Measurements from ENCODE around the gene PRKCE.
"Not testable (repeated sequence)": the region's sequence is repeated elsewhere in the genome, so short reads cannot be mapped to it uniquely, and the experiment has no call there.

Gene PRKCE

DNA sequence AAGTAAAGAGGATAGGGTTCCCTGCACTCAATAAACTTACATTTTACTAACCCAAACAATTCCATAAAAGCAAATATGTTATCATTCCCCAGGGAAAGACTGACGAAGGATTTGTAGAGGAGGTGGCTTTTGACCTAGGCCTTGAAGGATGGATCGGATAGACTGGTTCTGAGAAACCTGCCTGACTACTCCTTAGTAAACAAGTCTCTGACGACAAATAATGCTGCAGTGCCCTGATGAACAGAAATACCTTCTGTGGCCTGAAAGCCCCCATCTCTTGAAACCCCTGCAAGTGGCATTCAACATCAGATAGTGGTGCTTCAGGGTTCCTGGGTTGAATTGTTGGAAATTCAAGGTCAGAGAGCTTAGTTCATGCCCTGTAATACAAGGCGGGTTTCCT, 19.2 kb downstream of the PRKCE start:
- no peak for DNase-seq

DNA sequence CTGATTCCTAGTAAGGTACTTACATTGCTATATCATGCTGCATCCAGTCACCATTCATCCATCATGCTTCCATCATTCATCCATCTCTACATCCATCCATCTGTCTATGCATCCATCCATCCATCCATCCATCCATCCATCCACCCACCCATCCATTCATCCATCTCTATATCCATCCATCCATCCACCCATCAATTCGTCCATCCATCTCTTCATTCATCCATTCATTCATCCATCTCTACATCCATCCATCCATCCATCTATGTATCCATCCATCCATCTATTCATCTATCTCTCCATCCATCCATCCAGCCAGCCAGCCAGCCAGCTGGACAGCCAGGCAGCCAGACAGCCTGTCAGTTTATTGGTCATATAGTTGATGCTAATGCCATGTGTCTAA, 20.7 kb downstream of the PRKCE start:
- no peak for DNase-seq

DNA sequence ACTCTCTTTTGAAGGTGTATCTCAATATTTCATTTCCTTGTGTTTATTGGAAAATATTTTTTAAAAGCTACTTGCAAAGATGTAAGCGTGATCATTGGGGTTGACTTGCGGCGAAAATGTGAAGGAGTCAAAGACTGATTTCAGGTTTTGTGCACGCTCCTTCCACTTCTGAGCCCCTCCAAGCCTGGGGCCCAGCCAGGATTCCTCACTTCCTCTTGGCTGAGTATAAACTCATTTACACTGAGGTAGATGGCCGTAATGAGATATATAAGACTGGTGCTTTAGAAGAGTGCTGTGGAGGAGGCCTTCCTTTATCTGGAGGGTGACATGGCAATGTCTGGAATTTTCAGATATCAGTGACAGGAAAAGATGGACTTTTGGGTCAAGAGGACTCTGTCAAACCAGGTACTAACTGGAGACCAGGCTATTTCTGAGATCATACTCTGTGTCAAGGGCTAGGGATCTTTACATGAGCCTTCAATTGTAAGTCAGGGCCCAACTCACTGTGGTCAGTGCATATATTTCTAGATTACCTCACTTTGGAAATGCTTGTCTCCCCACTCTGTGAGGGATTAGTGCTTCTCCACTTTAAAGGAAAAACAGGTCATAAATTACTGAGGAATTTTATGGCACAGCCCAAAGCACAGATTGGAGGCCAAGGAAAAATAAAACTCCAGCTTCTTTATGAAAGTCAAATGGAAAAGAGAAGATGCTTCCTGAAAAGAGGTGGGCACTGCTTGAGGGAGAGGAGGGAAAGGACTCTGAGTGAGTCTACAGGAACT, 22.8 kb downstream of the PRKCE start:
- DNase-seq = no peak

DNA sequence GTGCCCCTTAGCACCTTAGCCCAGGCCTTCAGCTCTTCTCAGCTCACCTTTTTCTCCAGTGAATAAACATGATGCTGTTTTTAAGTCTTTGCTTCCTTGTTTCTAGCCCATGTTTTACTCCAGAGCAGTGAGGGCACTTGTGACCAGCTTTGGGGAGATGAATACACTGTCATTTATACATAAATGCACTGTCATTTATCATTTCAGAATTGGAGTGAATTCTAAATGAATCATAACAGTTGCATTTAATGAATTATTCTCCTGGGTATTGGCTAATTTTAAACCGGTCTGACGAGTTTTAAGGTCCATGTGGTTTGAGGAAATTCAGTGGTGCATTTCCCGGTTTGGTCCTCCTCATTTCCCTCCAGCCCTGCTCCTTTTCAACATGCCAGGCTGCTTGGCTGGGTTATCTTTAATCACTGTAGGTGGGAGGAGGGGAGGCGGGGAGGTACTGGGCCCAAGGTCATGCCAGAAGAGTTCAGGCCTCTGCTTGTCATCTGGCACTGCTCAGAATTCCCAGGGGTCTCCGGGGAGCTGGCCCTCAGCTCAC, 23.9 kb downstream of the PRKCE start:
- no peak for DNase-seq

- DNase-seq = no peak
Observed at GRCh38 chr2:45676088-45676487, 24.6 kb downstream of the PRKCE start.

GRCh38 chr2:45678791-45679348, 27.4 kb downstream of the PRKCE start:
- DNase-seq = no peak

- no peak for DNase-seq
Observed at GRCh38 chr2:45680351-45680967, 29.0 kb downstream of the PRKCE start.

GRCh38 chr2:45681675-45682074, 30.2 kb downstream of the PRKCE start:
- DNase-seq = no peak

DNA sequence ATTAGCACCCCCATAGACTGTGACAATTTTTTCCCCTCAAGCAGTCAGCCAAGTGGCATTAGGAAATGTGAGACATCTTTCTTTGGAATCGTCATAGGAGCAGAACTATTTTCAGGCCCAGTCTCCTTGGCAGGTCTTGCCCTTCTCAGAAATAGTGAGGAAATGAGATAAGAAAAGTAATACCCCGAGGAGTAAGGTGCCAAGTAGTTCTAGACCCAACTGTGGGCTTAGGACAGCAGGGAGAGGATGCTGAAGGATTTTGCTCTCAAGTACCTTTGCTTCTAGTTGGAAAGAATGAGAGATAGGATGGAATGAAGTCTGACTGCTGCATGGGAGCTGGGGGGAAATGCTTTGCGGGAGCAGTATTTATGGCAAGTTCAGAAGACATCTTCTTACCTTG, 31.8 kb downstream of the PRKCE start:
- no peak for DNase-seq

DNA sequence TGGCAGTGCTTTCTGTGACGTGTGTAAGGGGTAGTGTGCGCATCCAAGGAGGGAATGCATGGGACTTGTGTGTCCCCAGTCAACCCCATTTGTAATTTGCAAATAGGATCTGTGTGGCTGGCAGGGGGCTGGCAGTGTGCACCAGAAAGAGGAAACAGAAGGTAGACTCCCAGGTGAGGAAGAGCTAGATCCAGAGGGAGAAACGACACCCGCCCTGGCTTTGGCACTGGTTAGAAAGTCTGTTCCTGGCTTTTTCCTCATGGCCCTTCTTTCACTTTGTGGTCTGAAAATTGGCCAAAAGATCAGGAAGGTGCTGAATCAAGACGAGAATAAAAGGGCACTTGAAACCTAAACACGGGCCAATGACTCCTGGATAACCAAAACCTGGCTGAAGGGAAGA, 33.3 kb downstream of the PRKCE start:
- no peak for DNase-seq

- DNase-seq = no peak
Observed at GRCh38 chr2:45685260-45685659, 33.8 kb downstream of the PRKCE start.

DNA sequence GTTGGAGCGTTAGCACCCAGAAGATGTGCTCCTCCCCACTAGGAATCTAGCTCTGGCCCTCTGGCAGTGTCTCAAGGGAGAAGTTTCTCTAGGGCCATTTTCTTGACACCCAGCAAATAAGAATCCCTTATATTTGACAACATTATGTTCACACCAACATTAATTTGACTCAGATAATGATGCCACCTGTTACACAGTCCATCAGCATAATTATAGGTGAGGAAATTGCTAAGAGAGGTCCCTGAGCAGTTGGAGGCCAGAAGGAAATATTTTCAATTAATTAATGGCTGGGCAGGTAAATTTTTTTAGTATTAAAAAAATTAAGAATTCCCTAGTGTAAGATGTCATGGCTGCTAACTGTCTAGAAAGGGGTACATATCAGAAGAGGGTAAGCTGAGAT, 36.5 kb downstream of the PRKCE start:
- DNase-seq = no peak

GRCh38 chr2:45688479-45689298, 37.2 kb downstream of the PRKCE start:
- DNase-seq = no peak

- no peak for DNase-seq
Observed at GRCh38 chr2:45690231-45690630, 38.8 kb downstream of the PRKCE start.

DNA sequence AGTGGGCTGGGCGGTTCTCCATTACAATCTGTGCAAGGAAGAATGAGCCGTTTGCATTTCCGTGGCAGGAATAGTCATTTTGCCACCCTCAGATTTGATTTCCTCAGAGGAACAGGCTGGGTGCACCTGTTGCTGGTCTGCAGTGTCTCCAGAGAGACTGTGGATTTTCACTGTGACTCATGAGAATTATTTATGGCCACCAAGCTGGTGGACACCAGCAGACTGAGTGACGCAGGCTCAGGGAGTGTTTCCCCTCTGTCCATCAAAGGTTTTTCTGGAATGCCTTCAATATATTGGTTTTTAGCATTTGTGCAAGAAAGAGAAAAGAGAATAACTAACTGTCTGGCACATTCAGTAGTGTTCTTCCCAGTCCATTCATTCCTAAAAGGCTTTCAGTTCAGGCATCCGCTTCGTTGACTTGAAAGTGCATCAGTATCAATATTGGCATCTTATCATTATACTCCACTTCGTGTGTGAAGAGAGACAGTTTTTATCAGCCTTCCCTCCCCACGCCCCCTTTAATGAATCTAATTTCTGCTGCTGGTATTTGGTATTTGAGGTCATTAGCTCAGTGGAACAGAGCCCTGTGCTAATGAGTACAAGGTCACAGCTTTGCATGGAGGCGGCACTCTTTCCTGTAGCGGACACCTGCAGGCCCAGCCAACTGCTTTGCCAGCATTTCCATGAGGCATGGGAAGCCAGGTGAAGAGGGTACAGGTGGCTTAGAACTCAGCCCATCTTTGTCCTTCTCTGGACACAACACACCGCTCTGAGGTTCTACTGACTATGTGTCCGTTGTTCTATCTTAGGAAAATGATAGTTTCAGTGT, 39.9 kb downstream of the PRKCE start:
- no peak for DNase-seq

DNA sequence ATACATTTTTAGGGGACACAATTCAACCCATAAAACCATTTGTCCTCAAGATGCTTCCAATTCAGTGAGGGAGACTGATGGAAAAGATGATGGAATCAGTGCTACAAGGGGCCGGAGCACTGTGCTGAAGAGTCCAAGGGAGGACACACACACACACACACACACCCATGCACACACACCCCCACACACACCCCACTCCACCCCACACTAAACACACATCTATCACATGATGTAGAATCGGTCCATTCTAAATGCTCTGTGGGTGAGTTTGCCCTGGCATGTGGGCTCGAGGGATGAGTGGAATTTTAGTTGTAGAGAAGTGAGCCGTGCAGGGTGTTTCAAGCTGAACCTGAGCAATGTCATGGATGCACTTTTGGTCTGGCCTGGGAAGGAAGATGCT, 41.1 kb downstream of the PRKCE start:
- no peak for DNase-seq

GRCh38 chr2:45695480-45696007, 44.1 kb downstream of the PRKCE start:
- DNase-seq = not testable (repeated sequence)

- no peak for DNase-seq
Observed at GRCh38 chr2:45696708-45697107, 45.2 kb downstream of the PRKCE start.

DNA sequence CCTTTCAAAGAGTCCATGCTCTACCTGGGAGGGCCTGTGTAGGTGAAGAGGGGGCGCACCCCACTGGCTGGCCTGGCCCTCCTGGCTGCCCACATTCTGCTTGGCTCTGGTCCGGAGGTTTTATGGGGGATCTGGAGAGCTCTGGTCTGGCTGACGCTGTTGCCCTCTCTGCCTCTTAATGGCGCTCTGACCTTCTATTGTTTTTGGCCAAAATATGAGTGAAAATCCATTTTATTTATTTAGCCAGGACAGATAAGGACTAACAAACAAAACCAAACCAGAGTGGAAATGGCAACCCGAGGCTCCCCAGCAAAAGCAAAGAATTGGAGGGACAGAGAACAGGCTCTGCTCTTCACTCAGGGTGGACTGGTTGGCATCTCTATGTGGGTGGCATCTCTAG, 45.7 kb downstream of the PRKCE start:
- no peak for DNase-seq

DNA sequence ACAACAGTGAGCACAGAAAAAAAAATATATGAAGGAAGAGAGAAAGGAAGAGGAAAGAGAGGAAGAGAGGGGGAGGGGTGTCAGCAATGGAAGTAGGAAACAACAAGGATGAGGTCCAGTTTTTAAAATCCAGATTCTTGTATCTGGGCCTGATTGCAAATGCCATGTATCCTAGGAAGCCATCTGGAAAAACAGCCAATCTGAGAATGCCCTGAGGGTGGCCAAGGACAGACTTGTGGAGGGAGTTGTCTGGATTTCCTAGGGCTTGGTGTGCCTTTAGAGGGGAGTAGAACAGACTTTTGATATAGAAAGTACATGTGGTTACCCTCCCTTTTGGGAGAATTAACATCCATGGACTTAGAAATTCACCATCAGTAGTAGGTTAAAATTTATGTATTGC, 47.1 kb downstream of the PRKCE start:
- DNase-seq = no peak

DNA sequence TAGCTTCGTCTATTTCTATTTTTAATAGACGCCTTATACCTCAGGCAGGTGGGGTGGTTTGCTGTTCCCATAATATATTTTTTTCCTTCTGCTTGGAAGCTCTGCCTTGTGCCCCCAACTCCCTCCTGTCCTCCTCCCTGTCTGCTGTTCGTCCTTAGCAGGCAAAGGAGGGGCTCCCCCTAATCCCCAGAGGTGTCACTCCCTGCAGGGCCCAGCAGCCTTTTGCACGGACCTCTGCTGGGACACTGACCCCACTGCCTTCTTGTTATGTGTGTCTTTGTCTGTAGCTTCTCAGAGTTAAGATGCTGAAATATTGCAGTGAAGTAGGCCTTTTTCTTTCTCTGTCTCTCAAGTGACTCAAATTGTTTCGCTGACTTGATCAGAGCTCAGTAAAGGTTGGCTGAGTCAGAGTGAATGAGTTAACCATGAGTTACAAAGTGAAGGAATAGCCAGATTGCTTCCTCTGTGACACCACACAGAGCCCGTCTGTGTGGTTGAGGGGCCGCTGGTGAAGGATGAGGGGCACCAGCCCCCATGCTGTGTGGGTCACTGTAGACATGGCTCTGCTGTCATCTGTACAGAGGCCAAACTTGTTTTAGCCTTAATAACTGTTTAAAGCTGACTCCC, 47.7 kb downstream of the PRKCE start:
- no peak for DNase-seq
